ENCODE data around the gene CDK14. TPM values are rescaled to one million over a fixed set of nuclear protein-coding genes. Genes with fewer than 3 reads are reported as not detected.
A peak's percentile ranks its signal among the peaks of the same experiment; 100 is the strongest.
"Not testable (repeated sequence)": the region's sequence is repeated elsewhere in the genome, so short reads cannot be mapped to it uniquely, and the experiment has no call there.

Gene CDK14
- total RNA-seq, 1 experiment from 2014 or later, result 6.5 TPM

- no peak for DNase-seq (ENCODE audit: low read depth)
These were observed 118.9 kb downstream of the CDK14 start for GRCh38 chr7:90715067-90715466.

- no peak for DNase-seq (ENCODE audit: low read depth)
These were observed 121.4 kb downstream of the CDK14 start for GRCh38 chr7:90717296-90718060.

- DNase-seq (ENCODE audit: low read depth), result no peak
These were observed 123.0 kb downstream of the CDK14 start for GRCh38 chr7:90719155-90719554.

DNA sequence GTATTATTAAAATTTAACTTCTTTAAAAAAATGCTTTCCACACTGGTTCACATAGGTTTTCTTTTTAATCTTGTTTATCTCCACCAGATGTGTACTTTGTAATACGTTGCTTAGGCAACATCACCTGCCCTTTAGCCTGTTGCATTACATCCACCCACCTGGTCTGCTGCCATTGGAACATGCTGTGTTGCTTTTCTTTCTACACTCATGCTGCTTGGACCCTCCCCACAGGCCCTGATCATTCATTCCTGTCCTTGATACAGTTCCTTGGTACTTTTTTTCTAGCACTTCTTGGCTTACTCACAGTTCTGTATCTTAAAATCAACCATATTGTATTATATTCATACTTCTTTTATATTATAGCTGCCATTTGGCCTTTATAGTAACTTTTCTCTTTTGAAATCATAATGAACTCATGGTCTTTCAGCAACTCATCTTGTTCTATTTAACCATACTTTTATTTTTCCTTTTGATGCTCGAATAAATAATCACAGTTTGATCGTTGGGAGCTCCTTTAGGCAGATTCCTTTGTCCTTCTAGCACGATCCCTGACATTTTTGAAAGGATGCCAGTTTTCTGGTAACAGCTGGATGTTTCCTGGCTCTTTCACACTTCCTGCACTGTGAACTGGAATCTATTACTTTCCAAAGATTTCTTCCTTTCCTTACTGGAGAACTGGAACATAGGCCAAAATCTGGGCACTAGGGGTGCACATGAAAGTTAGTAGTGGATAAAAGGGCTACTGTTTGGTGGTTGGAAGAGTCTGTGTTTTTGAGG lies 125.1 kb downstream of the CDK14 start:
- peak; percentile 48 for DNase-seq (ENCODE audit: low read depth)

GRCh38 chr7:90721869-90722431 lies 125.8 kb downstream of the CDK14 start:
- DNase-seq (ENCODE audit: low read depth), result no peak

- DNase-seq (ENCODE audit: low read depth), result no peak
These were observed 127.1 kb downstream of the CDK14 start for GRCh38 chr7:90723233-90723632.

DNA sequence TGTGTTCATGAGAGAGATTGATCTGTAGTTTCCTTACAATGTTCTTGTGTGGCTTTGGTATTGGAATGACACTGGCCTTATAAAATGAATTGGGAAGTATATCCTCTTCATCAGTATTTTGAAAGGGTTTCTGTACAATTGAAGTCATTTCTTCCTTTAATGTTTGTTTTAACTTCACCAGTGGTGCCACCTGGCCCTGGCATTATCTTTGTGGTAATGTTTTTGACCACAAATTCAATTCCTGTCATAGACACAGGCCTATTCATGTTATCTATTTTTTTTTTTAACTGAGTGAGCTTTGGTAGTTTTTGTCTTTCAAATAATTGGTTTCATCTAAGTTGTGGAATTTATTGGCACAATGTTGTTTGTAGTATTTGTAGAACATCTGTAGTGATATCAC lies 127.7 kb downstream of the CDK14 start:
- peak; percentile 35 for DNase-seq (ENCODE audit: low read depth)

GRCh38 chr7:90726120-90726519 lies 130.0 kb downstream of the CDK14 start:
- peak; percentile 36 for DNase-seq (ENCODE audit: low read depth)

- peak; percentile 34 for DNase-seq (ENCODE audit: low read depth)
These were observed 130.5 kb downstream of the CDK14 start for GRCh38 chr7:90726623-90727022.

GRCh38 chr7:90727412-90727811 lies 131.3 kb downstream of the CDK14 start:
- DNase-seq (ENCODE audit: low read depth), result no peak

DNA sequence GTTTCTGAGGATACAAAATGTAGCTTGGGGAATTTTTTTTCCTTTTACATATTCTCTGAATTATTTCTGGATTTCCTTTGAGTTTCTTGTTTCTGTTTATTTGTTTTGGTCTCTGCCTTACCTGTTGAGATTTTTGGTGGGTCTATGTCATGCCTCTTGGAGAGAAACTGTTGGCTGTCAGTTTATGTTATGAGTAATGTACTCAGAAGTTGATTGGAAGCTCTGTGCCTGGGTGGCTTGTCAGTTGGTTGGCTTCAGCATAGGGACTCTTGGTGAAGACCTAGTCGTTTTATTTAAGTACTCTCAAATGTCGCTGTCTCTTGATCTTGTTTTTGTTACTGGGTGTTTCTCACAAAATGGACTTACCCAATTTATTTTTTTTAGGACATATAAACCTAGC lies 132.4 kb downstream of the CDK14 start:
- DNase-seq (ENCODE audit: low read depth), result no peak

DNA sequence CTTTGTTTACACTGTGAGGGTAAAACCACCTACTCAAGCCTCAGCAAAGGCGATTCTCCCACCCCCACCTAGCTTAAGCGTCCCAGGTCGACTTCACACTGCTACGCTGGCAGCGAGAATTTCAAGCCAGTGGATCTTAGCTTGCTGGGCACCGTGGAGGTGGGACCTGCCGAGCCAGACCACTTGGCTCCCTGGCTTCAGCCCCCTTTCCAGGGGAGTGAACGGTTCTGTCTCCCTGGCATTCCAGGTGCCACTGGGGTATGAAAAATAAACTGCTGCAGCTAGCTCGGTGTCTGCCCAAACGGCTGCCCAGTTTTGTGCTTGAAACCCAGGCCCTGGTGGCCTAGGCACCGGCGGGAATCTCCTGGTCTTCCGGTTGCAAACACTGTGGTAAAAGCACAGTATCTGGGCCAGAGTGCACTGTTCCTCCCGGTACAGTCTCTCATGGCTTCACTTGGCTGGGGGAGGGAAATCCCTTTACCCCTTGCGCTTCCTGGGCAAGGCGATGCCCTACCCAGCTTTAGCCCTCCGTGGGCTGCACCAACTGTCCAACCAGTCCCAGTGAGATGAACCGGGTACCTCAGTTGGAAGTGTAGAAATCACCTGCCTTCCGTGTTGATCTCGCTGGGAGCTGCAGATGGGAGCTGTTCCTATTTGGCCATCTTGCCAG lies 139.6 kb downstream of the CDK14 start:
- DNase-seq (ENCODE audit: low read depth), result not testable (repeated sequence)

DNA sequence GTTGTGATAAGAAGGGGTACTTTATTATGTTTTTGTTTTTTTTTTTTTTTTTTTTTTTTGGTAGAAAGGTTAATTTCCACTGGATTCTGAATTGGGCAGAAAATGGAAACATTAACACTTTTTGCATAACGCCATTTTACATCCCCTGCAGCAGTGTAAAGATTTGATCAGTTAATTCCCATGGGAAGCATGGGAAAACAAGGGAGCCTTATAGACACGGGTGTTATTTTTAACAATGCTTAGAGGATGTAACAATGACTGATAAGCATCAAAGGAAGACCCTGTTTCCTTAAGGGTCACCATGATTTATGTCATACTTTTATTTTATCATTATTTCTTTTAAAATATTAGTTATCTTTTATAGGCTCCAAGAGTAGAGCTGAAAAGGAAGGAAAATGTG lies 140.2 kb downstream of the CDK14 start:
- DNase-seq (ENCODE audit: low read depth), result no peak

DNA sequence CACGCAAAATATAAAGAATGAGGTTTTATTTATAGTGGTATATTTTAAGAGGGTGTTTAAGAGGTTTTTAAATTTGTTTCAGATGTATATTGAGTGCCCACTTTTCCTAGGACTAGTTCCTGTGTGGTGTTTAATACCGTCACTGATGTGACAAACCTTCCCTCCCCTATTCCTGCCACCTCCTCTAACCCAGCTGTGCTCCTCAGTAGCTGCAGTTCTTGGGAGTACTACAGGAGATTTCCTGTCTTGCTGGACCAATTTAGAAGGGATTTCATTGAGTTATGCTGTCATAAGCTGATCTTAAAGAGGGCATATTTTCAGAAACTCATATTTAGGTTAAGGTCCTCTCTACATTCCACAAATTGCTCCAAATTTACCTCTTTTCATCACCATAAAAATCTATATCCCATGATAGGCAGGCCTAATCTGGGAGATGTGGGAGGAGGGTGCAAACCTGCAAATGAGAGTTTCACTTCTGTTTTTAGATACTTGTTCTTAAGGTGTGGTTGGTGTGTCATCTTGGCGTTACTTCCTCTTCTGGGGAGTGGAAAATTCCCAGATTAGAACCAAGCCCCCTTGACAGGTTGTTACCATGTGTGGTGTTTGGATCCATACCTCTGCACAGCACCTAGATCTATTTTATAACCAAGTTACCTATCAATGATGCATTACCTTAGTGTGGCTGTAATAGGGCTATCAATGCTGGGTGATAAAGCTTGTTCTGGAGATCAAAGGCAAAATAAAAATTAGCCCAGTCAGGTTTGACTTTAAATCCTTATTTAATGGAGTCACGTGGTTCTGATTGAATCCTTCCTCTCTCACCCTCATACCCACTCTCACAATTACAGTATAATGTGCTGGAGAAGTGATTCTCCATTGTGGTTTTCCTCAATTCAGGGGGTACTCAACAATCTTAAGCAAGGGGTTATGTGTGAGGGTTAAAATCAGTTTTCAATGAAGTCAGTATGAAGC lies 141.1 kb downstream of the CDK14 start:
- no peak for DNase-seq (ENCODE audit: low read depth)

DNA sequence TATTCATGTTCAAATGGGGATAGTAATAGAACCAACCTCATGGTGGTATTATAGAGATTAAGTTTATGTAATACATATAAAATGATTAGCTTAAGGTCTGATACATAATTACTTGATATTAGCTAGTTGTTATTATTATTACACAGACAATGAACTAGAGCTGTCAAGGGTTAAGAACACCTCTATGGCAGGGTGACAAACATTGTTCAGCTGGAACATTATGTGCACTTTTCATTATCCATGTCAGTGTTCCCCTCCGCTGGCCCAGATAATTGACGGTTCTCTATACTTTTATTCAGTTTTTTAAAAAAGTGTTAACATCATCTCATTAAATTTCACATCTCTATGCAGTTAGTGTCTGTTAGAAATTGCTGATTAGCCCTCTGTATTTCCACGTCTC lies 142.1 kb downstream of the CDK14 start:
- no peak for DNase-seq (ENCODE audit: low read depth)

- no peak for DNase-seq (ENCODE audit: low read depth)
These were observed 143.6 kb downstream of the CDK14 start for GRCh38 chr7:90739716-90740115.

DNA sequence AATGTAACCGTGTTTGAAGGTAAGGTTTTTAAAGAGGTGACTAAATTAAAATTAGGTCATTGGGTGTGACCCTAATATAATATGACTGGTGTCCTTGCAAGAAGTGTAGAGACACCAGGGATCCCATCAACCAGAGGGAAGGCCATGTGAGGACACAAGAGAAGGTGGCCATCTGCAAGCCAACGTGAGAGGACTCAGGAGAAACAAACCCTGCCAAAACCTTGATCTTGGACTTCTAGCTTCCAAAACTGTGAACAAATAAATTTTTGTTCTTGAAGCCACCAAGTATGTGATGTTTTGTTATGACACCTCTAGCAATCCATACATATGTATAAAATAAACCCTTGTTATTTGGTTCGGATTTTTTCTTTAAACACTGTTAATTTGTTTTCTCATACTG lies 144.3 kb downstream of the CDK14 start:
- DNase-seq (ENCODE audit: low read depth), result no peak

DNA sequence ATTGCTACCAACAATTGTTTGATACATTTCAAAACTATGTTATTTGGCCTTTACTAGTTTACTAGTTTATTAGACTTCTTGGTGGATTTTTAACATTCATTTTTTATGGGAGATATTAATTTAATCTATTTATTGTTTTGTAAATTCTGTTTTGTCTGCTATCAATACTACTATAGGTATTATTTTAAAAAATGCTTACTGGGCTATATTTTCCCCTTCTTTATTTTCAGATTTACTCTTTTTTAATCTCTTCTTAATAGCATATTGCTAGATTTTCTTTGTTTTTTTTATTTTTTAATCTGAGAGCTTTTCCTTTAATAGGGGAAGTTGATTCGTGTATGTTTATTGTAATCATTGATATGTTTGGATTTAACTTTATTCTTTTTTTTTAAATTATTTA lies 147.5 kb downstream of the CDK14 start:
- no peak for DNase-seq (ENCODE audit: low read depth)

- DNase-seq (ENCODE audit: low read depth), result no peak
These were observed 151.4 kb downstream of the CDK14 start for GRCh38 chr7:90747516-90747915.

GRCh38 chr7:90749262-90749661 lies 153.1 kb downstream of the CDK14 start:
- no peak for DNase-seq (ENCODE audit: low read depth)

- no peak for DNase-seq (ENCODE audit: low read depth)
These were observed 153.7 kb downstream of the CDK14 start for GRCh38 chr7:90749774-90750173.

Data from M059J (cell line).